ENCODE measurements around the gene KRTCAP2.

Gene KRTCAP2

GRCh38 chr1:155125511-155125945 is 47.6 kb downstream of the KRTCAP2 start:
- Histone ChIP-seq H3K27me3 (ENCODE audit: insufficient read depth, poor library complexity, severe bottlenecking) (peaks cover 31% of the 10 kb centered on the region), H3K27ac (replicated peaks) (no peak overlapping the region), H3K4me3 (replicated peaks; ENCODE audit: insufficient read depth, low read length) (no peak overlapping the region)
- TF ChIP-seq CTCF (IDR thresholded peaks at IDR 0.05; ENCODE audit: insufficient read depth, low read length) = no peak
- no peak for TF ChIP-seq REST (IDR thresholded peaks at IDR 0.05; ENCODE audit: insufficient replicate concordance, low read depth)
- no peak for TF ChIP-seq GABPA (IDR thresholded peaks at IDR 0.05; ENCODE audit: low read depth)
- no peak for TF ChIP-seq POLR2AphosphoS5 (IDR thresholded peaks at IDR 0.05; ENCODE audit: low read depth)
- no peak for TF ChIP-seq SPI1 (IDR thresholded peaks at IDR 0.05; ENCODE audit: borderline replicate concordance, low read depth)
- no peak for DNase-seq (ENCODE audit: low read depth in 1 of 2, low spot score in 1 of 2)

GRCh38 chr1:155124503-155125463 is 48.3 kb downstream of the KRTCAP2 start:
- DNase-seq (ENCODE audit: low read depth in 1 of 2, low spot score in 1 of 2) = no peak
- Histone ChIP-seq H3K27ac (replicated peaks) (no peak overlapping the region), H3K27me3 (ENCODE audit: insufficient read depth, poor library complexity, severe bottlenecking) (peaks cover 31% of the 10 kb centered on the region), H3K4me3 (replicated peaks; ENCODE audit: insufficient read depth, low read length) (no peak overlapping the region)
- no peak for TF ChIP-seq GABPA (IDR thresholded peaks at IDR 0.05; ENCODE audit: low read depth)
- no peak for TF ChIP-seq REST (IDR thresholded peaks at IDR 0.05; ENCODE audit: insufficient replicate concordance, low read depth)
- TF ChIP-seq CTCF (IDR thresholded peaks at IDR 0.05; ENCODE audit: insufficient read depth, low read length) = no peak
- TF ChIP-seq SPI1 (IDR thresholded peaks at IDR 0.05; ENCODE audit: borderline replicate concordance, low read depth) = no peak
- no peak for TF ChIP-seq POLR2AphosphoS5 (IDR thresholded peaks at IDR 0.05; ENCODE audit: low read depth)

- TF ChIP-seq CTCF (IDR thresholded peaks at IDR 0.05; ENCODE audit: insufficient read depth, low read length) = no peak
- no peak for TF ChIP-seq SPI1 (IDR thresholded peaks at IDR 0.05; ENCODE audit: borderline replicate concordance, low read depth)
- no peak for TF ChIP-seq POLR2AphosphoS5 (IDR thresholded peaks at IDR 0.05; ENCODE audit: low read depth)
- TF ChIP-seq GABPA (IDR thresholded peaks at IDR 0.05; ENCODE audit: low read depth) = no peak
- no peak for TF ChIP-seq REST (IDR thresholded peaks at IDR 0.05; ENCODE audit: insufficient replicate concordance, low read depth)
- DNase-seq (ENCODE audit: low read depth in 1 of 2, low spot score in 1 of 2) = no peak
- Histone ChIP-seq H3K4me3 (replicated peaks; ENCODE audit: insufficient read depth, low read length) (no peak overlapping the region), H3K27ac (replicated peaks) (no peak overlapping the region), H3K27me3 (ENCODE audit: insufficient read depth, poor library complexity, severe bottlenecking) (peaks cover 35% of the 10 kb centered on the region)
These were observed 49.3 kb downstream of the KRTCAP2 start for GRCh38 chr1:155123801-155124200.

All from HL-60 (cell line).